Measurements from ENCODE around the gene CST9L. TPM values are rescaled to one million over a fixed set of nuclear protein-coding genes. Genes with fewer than 3 reads are reported as not detected.

Gene CST9L
- total RNA-seq, 1 experiment from 2014 or later: not detected

- no peak for DNase-seq
- Mint-ChIP-seq H3K27me3 (ENCODE audit: unreplicated experiment) (no peaks in the 10 kb centered on the region), H3K27ac (ENCODE audit: unreplicated experiment) (no peak overlapping the region), H3K4me1 (ENCODE audit: low read depth, unreplicated experiment) (no peaks in the 10 kb centered on the region), H3K36me3 (ENCODE audit: insufficient read depth, unreplicated experiment) (no peaks in the 10 kb centered on the region), H3K9me3 (ENCODE audit: low read depth, unreplicated experiment) (no peaks in the 10 kb centered on the region), H3K4me3 (ENCODE audit: low read depth, unreplicated experiment) (no peak overlapping the region)
- no peak for TF ChIP-seq CTCF (IDR thresholded peaks at IDR 0.05; ENCODE audit: unreplicated experiment)
- intact Hi-C loops (cut with micrococcal nuclease; ENCODE audit: unreplicated experiment): no loop called here
- CTCF ChIA-PET: no interaction called here
- BruUV-seq (replicated peaks): no TSS peak
These were observed 18.1 kb downstream of the CST9L start for GRCh38 chr20:23550227-23550626.

GRCh38 chr20:23548408-23548807 is 19.9 kb downstream of the CST9L start:
- H3K4me1 Mint-ChIP-seq (ENCODE audit: low read depth, unreplicated experiment): no peaks in the 10 kb centered on the region
- H3K27me3 Mint-ChIP-seq (ENCODE audit: unreplicated experiment): no peaks in the 10 kb centered on the region
- CTCF ChIA-PET: no interaction called here
- H3K9me3 Mint-ChIP-seq (ENCODE audit: low read depth, unreplicated experiment): no peaks in the 10 kb centered on the region
- H3K4me3 Mint-ChIP-seq (ENCODE audit: low read depth, unreplicated experiment): no peak overlapping the region
- no TSS peak for BruUV-seq (replicated peaks)
- H3K27ac Mint-ChIP-seq (ENCODE audit: unreplicated experiment): no peak overlapping the region
- intact Hi-C loops (cut with micrococcal nuclease; ENCODE audit: unreplicated experiment): no loop called here
- DNase-seq: no peak
- TF ChIP-seq CTCF (IDR thresholded peaks at IDR 0.05; ENCODE audit: unreplicated experiment): no peak
- no peaks in the 10 kb centered on the region for H3K36me3 Mint-ChIP-seq (ENCODE audit: insufficient read depth, unreplicated experiment)

GRCh38 chr20:23547613-23548012 is 20.7 kb downstream of the CST9L start:
- no peak for DNase-seq
- H3K27me3 Mint-ChIP-seq (ENCODE audit: unreplicated experiment): no peaks in the 10 kb centered on the region
- intact Hi-C loops (cut with micrococcal nuclease; ENCODE audit: unreplicated experiment): no loop called here
- no peaks in the 10 kb centered on the region for H3K9me3 Mint-ChIP-seq (ENCODE audit: low read depth, unreplicated experiment)
- BruUV-seq (replicated peaks): no TSS peak
- H3K4me1 Mint-ChIP-seq (ENCODE audit: low read depth, unreplicated experiment): no peaks in the 10 kb centered on the region
- no peak for TF ChIP-seq CTCF (IDR thresholded peaks at IDR 0.05; ENCODE audit: unreplicated experiment)
- no peak overlapping the region for H3K4me3 Mint-ChIP-seq (ENCODE audit: low read depth, unreplicated experiment)
- H3K27ac Mint-ChIP-seq (ENCODE audit: unreplicated experiment): no peak overlapping the region
- no peaks in the 10 kb centered on the region for H3K36me3 Mint-ChIP-seq (ENCODE audit: insufficient read depth, unreplicated experiment)
- CTCF ChIA-PET: no interaction called here

- Mint-ChIP-seq H3K4me3 (ENCODE audit: low read depth, unreplicated experiment) (no peak overlapping the region), H3K36me3 (ENCODE audit: insufficient read depth, unreplicated experiment) (no peaks in the 10 kb centered on the region), H3K4me1 (ENCODE audit: low read depth, unreplicated experiment) (no peaks in the 10 kb centered on the region), H3K9me3 (ENCODE audit: low read depth, unreplicated experiment) (no peaks in the 10 kb centered on the region), H3K27ac (ENCODE audit: unreplicated experiment) (no peak overlapping the region), H3K27me3 (ENCODE audit: unreplicated experiment) (no peaks in the 10 kb centered on the region)
- intact Hi-C loops (cut with micrococcal nuclease; ENCODE audit: unreplicated experiment): no loop called here
- no peak for DNase-seq
- no peak for TF ChIP-seq CTCF (IDR thresholded peaks at IDR 0.05; ENCODE audit: unreplicated experiment)
- no TSS peak for BruUV-seq (replicated peaks)
- CTCF ChIA-PET: no interaction called here
These were observed 21.7 kb downstream of the CST9L start for GRCh38 chr20:23546435-23547144.
